ENCODE results near the gene ENPP7. TPM values are rescaled to one million over a fixed set of nuclear protein-coding genes. Genes with fewer than 3 reads are reported as not detected.

ENPP7 gene
- total RNA-seq, 2 donors from 2014 or later = 0.17 TPM; not detected in 1

- ATAC-seq = peak; percentile 83
- intact Hi-C loops (cut with DNase I, micrococcal nuclease) = no loop called here
Observed at GRCh38 chr17:79728169-79728907, 2.4 kb upstream of the ENPP7 start.

GRCh38 chr17:79728908-79729471, 1.8 kb upstream of the ENPP7 start:
- intact Hi-C loops (cut with DNase I, micrococcal nuclease) = no loop called here
- peak; percentile 14 for ATAC-seq
- DNase-seq = peak in 1 of 2 donors; percentile 38

More at GRCh38 chr17:79728169-79728907, 2.4 kb upstream of the ENPP7 start:
- peak; percentile 74 for DNase-seq

GRCh38 chr17:79729761-79730160, 982 bp upstream of the ENPP7 start:
- no peak for ATAC-seq
- DNase-seq = no peak
- intact Hi-C loops (cut with DNase I, micrococcal nuclease) = no loop called here

- intact Hi-C loops (cut with DNase I, micrococcal nuclease) = no loop called here
- no peak for DNase-seq
- no peak for ATAC-seq
Observed at GRCh38 chr17:79730437-79730768, 340 bp upstream of the ENPP7 start.

GRCh38 chr17:79732254-79732653, 1.5 kb downstream of the ENPP7 start:
- intact Hi-C loops (cut with DNase I, micrococcal nuclease) = no loop called here
- DNase-seq (no peak), ATAC-seq (no peak)

GRCh38 chr17:79732804-79733691, 2.3 kb downstream of the ENPP7 start:
- DNase-seq = peak; percentile 40 to 45
- intact Hi-C loops (cut with DNase I, micrococcal nuclease) = no loop called here
- peak; percentile 63 for ATAC-seq

- no peak for ATAC-seq
- DNase-seq = no peak
- intact Hi-C loops (cut with DNase I, micrococcal nuclease) = no loop called here
Observed at GRCh38 chr17:79733692-79734070, 2.9 kb downstream of the ENPP7 start.

- intact Hi-C loops (cut with DNase I, micrococcal nuclease) = no loop called here
- ATAC-seq = no peak
Observed at GRCh38 chr17:79735096-79735495, 4.4 kb downstream of the ENPP7 start.

GRCh38 chr17:79737046-79737921, 6.5 kb downstream of the ENPP7 start:
- intact Hi-C loops (cut with DNase I, micrococcal nuclease) = no loop called here
- DNase-seq = no peak
- ATAC-seq = no peak

More at GRCh38 chr17:79735096-79735495, 4.4 kb downstream of the ENPP7 start:
- DNase-seq = no peak

- no peak for ATAC-seq
- no peak for DNase-seq
- intact Hi-C loops (cut with DNase I, micrococcal nuclease) = no loop called here
Observed at GRCh38 chr17:79737922-79738578, 7.3 kb downstream of the ENPP7 start.

- intact Hi-C loops (cut with DNase I, micrococcal nuclease) = no loop called here
- DNase-seq (no peak), ATAC-seq (no peak)
Observed at GRCh38 chr17:79738643-79739042, 7.9 kb downstream of the ENPP7 start.

GRCh38 chr17:79739148-79740062, 8.7 kb downstream of the ENPP7 start:
- intact Hi-C loops (cut with DNase I, micrococcal nuclease) = no loop called here
- DNase-seq (no peak), ATAC-seq (no peak)

GRCh38 chr17:79740413-79740812, 9.7 kb downstream of the ENPP7 start:
- DNase-seq = no peak
- intact Hi-C loops (cut with DNase I, micrococcal nuclease) = no loop called here
- peak; percentile 52 for ATAC-seq

- ATAC-seq (no peak), DNase-seq (no peak)
- intact Hi-C loops (cut with DNase I, micrococcal nuclease) = no loop called here
Observed at GRCh38 chr17:79741401-79741750, 10.6 kb downstream of the ENPP7 start.

GRCh38 chr17:79741751-79742588, 11.2 kb downstream of the ENPP7 start:
- peak; percentile 51 to 79 for DNase-seq
- peak; percentile 71 for ATAC-seq
- intact Hi-C loops (cut with DNase I, micrococcal nuclease) = no loop called here

GRCh38 chr17:79742589-79742918, 11.8 kb downstream of the ENPP7 start:
- DNase-seq = no peak
- no peak for ATAC-seq
- intact Hi-C loops (cut with DNase I, micrococcal nuclease) = no loop called here

GRCh38 chr17:79742951-79743476, 12.3 kb downstream of the ENPP7 start:
- ATAC-seq = peak; percentile 5
- no peak for DNase-seq
- intact Hi-C loops (cut with DNase I, micrococcal nuclease) = no loop called here
